ENCODE results near the gene PARD6A. TPM values are rescaled to one million over a fixed set of nuclear protein-coding genes. Genes with fewer than 3 reads are reported as not detected.

Gene PARD6A
- total and polyA plus RNA-seq, 2 donors: 1.7 to 6.5 TPM

DNA sequence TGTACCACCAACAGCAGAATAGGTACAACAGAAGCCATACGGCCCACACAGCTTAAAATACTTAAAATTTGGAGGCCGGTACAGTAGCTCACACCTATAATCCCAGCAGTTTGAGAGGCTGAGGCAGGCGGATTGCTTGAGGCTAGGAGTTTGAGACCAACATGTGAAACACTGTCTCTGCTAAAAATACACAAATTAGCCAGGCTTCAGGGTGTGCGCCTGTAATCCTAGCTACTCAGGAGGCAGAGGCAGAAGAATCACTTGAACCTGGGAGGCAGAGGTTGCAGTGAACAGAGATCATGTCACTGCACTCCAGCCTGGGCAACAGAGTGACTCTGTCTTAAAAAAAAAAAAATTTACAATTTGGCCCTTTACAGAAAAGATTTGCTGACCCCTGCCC, 41.4 kb downstream of the PARD6A start:
- no peak for DNase-seq (ENCODE audit: extremely low spot score)
- WGBS: 93% methylated on average over 4 of the region's 4 CpGs
- H3K4me3 ChIP-seq (ENCODE audit: low read depth, low read length): no peak overlapping the region

DNA sequence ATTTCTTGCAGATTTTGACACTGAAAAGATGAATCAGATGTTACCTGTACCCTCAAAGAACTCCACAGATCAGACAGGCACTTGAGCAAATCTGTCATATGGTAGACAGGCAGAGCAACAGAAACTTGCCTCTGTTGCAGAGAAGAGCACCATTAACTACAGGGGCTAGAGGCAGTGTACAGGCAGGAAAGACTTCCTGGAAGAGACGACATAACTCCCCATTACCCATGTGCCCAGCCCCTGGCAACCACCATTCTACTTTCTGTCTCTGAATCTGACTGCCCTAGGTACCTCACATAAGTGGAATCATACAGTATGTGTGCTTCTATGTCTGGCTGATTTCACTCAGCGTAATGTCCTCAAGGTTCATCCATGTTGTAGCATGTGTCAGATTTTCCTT, 42.9 kb downstream of the PARD6A start:
- Histone ChIP-seq H3K36me3 (ENCODE audit: insufficient read depth) (no peaks in the 10 kb centered on the region), H3K27ac (ENCODE audit: low read depth) (no peak overlapping the region), H3K4me3 (ENCODE audit: low read depth, low read length) (no peak overlapping the region), H3K4me1 (ENCODE audit: insufficient read depth) (no peaks in the 10 kb centered on the region)
- DNase-seq (ENCODE audit: extremely low spot score): no peak
- 76% methylated on average over 2 of the region's 2 CpGs for WGBS

More for the DNA sequence above, 41.4 kb downstream of the PARD6A start:
- H3K4me1 ChIP-seq (ENCODE audit: insufficient read depth): no peaks in the 10 kb centered on the region
- H3K27ac ChIP-seq (ENCODE audit: low read depth): no peak overlapping the region
- no peaks in the 10 kb centered on the region for H3K36me3 ChIP-seq (ENCODE audit: insufficient read depth)

DNA sequence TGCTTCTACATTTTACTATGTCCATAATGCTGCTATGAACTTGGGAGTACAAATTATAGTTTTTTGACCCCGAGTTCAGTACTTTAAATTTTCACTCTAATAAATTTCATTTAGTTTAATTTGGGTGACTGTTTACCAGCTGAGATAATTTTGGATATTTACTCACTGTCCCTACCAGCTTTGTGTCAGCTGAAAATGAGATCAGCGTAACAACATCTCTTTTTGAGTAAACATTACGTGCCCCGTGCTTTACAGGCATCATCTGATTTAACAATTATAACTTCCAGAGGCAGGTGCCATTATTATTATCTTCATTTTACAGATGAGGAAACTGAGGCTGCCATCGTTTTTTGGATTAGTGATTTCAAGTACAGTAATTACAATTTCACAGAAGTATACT, 43.4 kb downstream of the PARD6A start:
- H3K36me3 ChIP-seq (ENCODE audit: insufficient read depth): no peaks in the 10 kb centered on the region
- WGBS: 88% methylated on average over 5 of the region's 5 CpGs
- H3K4me1 ChIP-seq (ENCODE audit: insufficient read depth): no peaks in the 10 kb centered on the region
- no peak overlapping the region for H3K4me3 ChIP-seq (ENCODE audit: low read depth, low read length)
- DNase-seq (ENCODE audit: extremely low spot score): no peak
- H3K27ac ChIP-seq (ENCODE audit: low read depth): no peak overlapping the region

DNA sequence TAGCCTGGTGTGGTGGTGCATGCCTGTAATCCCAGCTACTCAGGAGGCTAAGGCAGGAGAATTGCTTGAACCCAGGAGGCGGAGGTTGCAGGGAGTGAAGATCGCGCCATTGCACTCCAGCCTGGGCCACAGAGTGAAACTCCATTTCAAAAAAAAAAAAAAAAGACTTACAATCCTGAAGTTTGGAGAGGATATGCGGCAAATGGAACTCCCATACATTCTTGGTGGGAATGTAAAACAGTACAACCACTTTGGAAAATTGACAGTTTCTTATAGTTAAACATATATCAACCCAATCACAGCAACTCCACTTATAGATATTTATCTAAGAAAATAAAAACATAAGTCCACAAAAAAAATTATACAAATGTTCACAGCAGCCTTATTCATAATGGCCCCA, 46.5 kb downstream of the PARD6A start:
- no peaks in the 10 kb centered on the region for H3K4me1 ChIP-seq (ENCODE audit: insufficient read depth)
- H3K27ac ChIP-seq (ENCODE audit: low read depth): no peak overlapping the region
- DNase-seq (ENCODE audit: extremely low spot score): no peak
- no peaks in the 10 kb centered on the region for H3K36me3 ChIP-seq (ENCODE audit: insufficient read depth)
- 99% methylated on average over 4 of the region's 4 CpGs for WGBS
- H3K4me3 ChIP-seq (ENCODE audit: low read depth, low read length): no peak overlapping the region

DNA sequence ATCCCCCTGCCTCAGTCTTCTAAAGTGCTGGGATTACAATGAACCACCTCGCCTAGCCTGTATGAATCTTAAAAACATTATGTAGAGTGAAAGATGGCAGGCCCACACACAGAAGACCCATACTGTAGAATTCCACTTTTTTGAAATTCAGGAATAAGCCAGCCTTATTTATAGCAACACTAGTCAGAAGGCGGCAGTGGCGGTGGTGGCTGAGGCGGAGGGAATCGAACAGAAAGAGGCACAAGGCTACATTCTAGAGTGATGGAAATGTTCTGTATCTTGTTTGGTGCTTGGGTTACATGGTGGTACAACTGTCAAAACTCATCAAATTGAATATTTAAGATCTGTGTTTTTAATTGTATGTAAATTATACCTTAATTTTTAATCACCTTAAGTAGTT, 47.0 kb downstream of the PARD6A start:
- Histone ChIP-seq H3K4me3 (ENCODE audit: low read depth, low read length) (no peak overlapping the region), H3K4me1 (ENCODE audit: insufficient read depth) (no peaks in the 10 kb centered on the region), H3K36me3 (ENCODE audit: insufficient read depth) (no peaks in the 10 kb centered on the region), H3K27ac (ENCODE audit: low read depth) (no peak overlapping the region)
- DNase-seq (ENCODE audit: extremely low spot score): no peak
- 97% methylated on average over 5 of the region's 5 CpGs for WGBS

DNA sequence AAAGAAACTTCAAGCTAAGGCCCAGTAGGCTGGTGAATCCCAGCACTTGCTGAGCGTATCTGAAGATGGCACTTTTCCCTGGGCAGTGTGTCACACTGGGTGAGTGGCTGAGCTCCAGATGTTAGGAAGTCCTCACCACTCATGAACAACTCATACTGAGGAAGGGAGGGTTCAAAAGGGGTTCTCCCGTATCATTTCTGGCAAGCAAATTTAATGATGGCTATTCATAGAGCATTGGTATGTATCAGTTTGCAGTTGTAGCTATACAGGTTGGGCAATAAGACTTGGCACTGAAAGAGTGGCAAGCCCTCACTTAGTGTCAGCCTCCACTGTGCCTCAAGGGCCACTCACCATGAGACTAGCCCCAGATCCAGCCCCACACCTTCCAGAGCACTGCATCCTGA, 47.6 kb downstream of the PARD6A start:
- DNase-seq (ENCODE audit: extremely low spot score): no peak
- no peaks in the 10 kb centered on the region for H3K4me1 ChIP-seq (ENCODE audit: insufficient read depth)
- no peak overlapping the region for H3K4me3 ChIP-seq (ENCODE audit: low read depth, low read length)
- 79% methylated on average over 2 of the region's 2 CpGs for WGBS
- H3K36me3 ChIP-seq (ENCODE audit: insufficient read depth): no peaks in the 10 kb centered on the region
- H3K27ac ChIP-seq (ENCODE audit: low read depth): no peak overlapping the region

DNA sequence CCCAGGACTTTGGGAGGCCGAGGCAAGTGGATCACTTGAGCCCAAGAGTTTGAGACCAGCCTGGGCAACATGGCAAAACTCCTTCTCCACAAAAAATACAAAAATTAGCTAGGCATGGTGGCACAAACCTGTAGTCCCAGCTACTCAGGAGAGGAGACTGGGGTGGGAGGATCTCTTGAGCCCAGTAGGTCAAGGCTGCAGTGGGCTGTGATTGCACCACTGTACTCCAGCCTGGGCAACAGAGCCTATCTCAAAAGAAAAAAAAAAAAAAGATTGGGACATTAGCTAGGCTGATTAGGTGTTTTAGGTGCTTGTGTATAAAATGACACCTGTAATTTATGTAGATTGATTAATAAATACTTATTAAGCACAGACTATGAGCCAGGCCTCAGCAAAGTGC, 48.3 kb downstream of the PARD6A start:
- DNase-seq (ENCODE audit: extremely low spot score): no peak
- no peaks in the 10 kb centered on the region for H3K4me1 ChIP-seq (ENCODE audit: insufficient read depth)
- no peak overlapping the region for H3K27ac ChIP-seq (ENCODE audit: low read depth)
- 97% methylated on average over 1 of the region's 1 CpG for WGBS
- no peak overlapping the region for H3K4me3 ChIP-seq (ENCODE audit: low read depth, low read length)
- H3K36me3 ChIP-seq (ENCODE audit: insufficient read depth): no peaks in the 10 kb centered on the region

DNA sequence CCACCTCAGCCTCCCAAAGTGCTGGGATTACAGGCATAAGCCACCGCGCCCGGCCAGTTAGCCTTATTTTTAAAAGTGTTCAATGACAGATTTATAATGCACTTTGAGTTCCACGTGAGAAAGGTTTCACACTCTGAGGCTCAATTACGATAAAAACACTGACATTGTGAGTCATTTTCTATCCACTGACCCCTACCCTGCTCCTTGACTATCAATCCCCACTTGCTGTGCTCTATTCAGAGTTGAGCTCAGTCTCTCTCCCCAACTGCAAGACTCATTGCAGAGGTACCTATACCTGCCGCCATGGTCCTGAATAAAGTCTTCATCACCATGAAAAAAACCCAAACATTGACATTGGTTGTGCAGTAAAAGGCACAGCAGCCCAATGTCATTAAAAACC, 49.8 kb downstream of the PARD6A start:
- WGBS: 90% methylated on average over 6 of the region's 6 CpGs
- no peak for DNase-seq (ENCODE audit: extremely low spot score)
- Histone ChIP-seq H3K27ac (ENCODE audit: low read depth) (no peak overlapping the region), H3K36me3 (ENCODE audit: insufficient read depth) (no peaks in the 10 kb centered on the region), H3K4me3 (ENCODE audit: low read depth, low read length) (no peak overlapping the region), H3K4me1 (ENCODE audit: insufficient read depth) (no peaks in the 10 kb centered on the region)

Other genes with a start within 250 kb of the PARD6A start
- gene ZDHHC1, start 244.5 kb upstream of the PARD6A start, total RNA-seq: 3.8 TPM
- 10.9 TPM for gene ZDHHC1, start 244.5 kb upstream of the PARD6A start, polyA plus RNA-seq
- gene HSD11B2, start 229.8 kb upstream of the PARD6A start, total RNA-seq: 6.9 TPM
- gene HSD11B2, start 229.8 kb upstream of the PARD6A start, polyA plus RNA-seq: 1.9 TPM
- 50.0 TPM for gene ATP6V0D1, start 179.8 kb upstream of the PARD6A start, total RNA-seq
- 92.5 TPM for gene ATP6V0D1, start 179.8 kb upstream of the PARD6A start, polyA plus RNA-seq
- gene AGRP, start 177.4 kb upstream of the PARD6A start, total RNA-seq: not detected
- gene AGRP, start 177.4 kb upstream of the PARD6A start, polyA plus RNA-seq: not detected
- 20.5 TPM for gene RIPOR1, start 132.1 kb upstream of the PARD6A start, total RNA-seq
- 59.0 TPM for gene RIPOR1, start 132.1 kb upstream of the PARD6A start, polyA plus RNA-seq
- 35.5 TPM for gene CTCF, start 98.4 kb upstream of the PARD6A start, total RNA-seq
- 29.2 TPM for gene CTCF, start 98.4 kb upstream of the PARD6A start, polyA plus RNA-seq
- gene CARMIL2, start 15.8 kb upstream of the PARD6A start, total RNA-seq: 0.16 TPM
- 0.99 TPM for gene CARMIL2, start 15.8 kb upstream of the PARD6A start, polyA plus RNA-seq
- 9.5 TPM for gene ACD, start 700 bp upstream of the PARD6A start, total RNA-seq
- gene ACD, start 700 bp upstream of the PARD6A start, polyA plus RNA-seq: 34.6 TPM
- 10.3 TPM for gene ENKD1, start 5.8 kb downstream of the PARD6A start, total RNA-seq
- 39.5 TPM for gene ENKD1, start 5.8 kb downstream of the PARD6A start, polyA plus RNA-seq
- 1.2 TPM for gene C16orf86, start 5.9 kb downstream of the PARD6A start, total RNA-seq
- gene C16orf86, start 5.9 kb downstream of the PARD6A start, polyA plus RNA-seq: 9.9 TPM
- 16.1 TPM for gene GFOD2, start 58.4 kb downstream of the PARD6A start, total RNA-seq
- gene GFOD2, start 58.4 kb downstream of the PARD6A start, polyA plus RNA-seq: 19.4 TPM
- gene RANBP10, start 145.6 kb downstream of the PARD6A start, total RNA-seq: 6.0 TPM
- gene RANBP10, start 145.6 kb downstream of the PARD6A start, polyA plus RNA-seq: 14.1 TPM
- 1.2 TPM for gene TSNAXIP1, start 145.9 kb downstream of the PARD6A start, total RNA-seq
- gene TSNAXIP1, start 145.9 kb downstream of the PARD6A start, polyA plus RNA-seq: 2.0 TPM
- gene THAP11, start 181.4 kb downstream of the PARD6A start, total RNA-seq: 27.2 TPM
- gene THAP11, start 181.4 kb downstream of the PARD6A start, polyA plus RNA-seq: 42.2 TPM
- gene NUTF2, start 186.0 kb downstream of the PARD6A start, total RNA-seq: 70.6 TPM
- gene NUTF2, start 186.0 kb downstream of the PARD6A start, polyA plus RNA-seq: 117 TPM
- gene CENPT, start 186.7 kb downstream of the PARD6A start, total RNA-seq: 16.5 TPM
- 49.4 TPM for gene CENPT, start 186.7 kb downstream of the PARD6A start, polyA plus RNA-seq
- gene EDC4, start 212.1 kb downstream of the PARD6A start, total RNA-seq: 31.8 TPM
- 43.2 TPM for gene EDC4, start 212.1 kb downstream of the PARD6A start, polyA plus RNA-seq
- gene NRN1L, start 223.9 kb downstream of the PARD6A start, total RNA-seq: not detected
- 1.9 TPM for gene NRN1L, start 223.9 kb downstream of the PARD6A start, polyA plus RNA-seq
- gene PSKH1, start 232.3 kb downstream of the PARD6A start, total RNA-seq: 9.9 TPM
- gene PSKH1, start 232.3 kb downstream of the PARD6A start, polyA plus RNA-seq: 39.0 TPM

Data from urinary bladder (tissue), 4 donors.